Activated T-helper 1 cell treated with anti-CD3 and anti-CD28 coated beads, Interleukin-2, amount 50 U/mL, for 16 hours (primary cell): Measurements from ENCODE around the gene TBX5.

Experiments
- DNase-seq, 2 donors: peaks; one replicate each; pipeline ENCODE4 v3.0.0-alpha.2; 2020; ENCODE audit warnings: low read depth in 1 of 2, low spot score in 1 of 2

TBX5 gene

DNA sequence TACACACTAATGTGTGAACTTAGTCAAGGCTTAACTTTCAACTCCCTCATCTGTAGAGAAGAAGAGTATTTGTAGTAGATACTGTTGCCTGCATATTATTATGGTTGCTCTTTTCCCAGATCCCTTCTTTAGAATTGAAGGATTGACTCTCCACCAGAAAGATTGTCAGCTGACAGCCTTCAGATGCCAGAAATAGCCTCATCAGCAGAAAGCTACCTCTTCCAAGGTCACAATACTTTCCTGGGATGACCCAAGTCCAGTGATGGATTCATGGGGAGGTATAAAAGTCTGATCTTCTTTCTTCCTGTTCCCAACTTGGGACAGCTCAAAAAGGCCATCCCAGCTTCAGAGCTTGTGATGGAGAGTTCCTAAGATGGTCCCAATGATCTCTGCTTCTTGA, 78.2 kb downstream of the TBX5 start:
- no peak for DNase-seq

DNA sequence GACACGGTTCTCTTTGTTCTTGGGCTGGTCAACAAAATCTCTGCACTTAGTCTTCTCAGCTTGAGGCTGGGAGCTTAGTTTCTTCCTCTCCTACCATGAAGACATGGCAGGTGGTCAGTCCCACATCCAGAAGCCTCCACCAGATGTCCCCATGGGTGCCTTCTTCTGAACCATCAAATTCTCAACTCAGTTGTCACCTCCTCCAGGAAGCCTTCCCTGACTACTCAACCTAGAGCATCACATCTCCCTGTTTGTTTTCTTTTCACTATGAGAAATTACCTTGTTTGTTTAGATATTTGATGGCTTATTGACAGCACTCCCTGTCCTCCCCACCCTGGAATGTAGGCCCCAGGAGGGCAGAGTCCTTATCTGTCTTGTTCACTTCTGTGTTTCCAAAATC, 84.4 kb downstream of the TBX5 start:
- DNase-seq = no peak

DNA sequence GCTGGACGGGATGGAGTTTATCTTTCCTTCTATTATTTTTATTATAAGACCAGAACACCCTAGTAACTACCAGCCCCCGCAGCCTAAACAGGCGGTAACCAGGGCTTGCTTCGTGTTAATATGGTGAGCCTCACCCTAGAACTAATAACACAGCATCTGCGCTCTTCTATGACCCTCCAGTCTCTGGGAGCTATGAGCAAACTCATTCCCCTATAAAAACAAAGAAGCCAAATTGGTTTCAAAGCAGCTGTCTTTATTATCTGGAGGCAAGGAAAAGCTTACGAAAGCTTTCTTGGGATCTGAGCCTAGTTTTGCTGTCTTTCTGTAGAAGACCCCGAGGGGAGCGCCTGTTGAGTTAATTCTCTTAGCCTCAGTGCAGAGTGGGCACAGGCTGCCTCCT, 85.0 kb downstream of the TBX5 start:
- DNase-seq = no peak

DNA sequence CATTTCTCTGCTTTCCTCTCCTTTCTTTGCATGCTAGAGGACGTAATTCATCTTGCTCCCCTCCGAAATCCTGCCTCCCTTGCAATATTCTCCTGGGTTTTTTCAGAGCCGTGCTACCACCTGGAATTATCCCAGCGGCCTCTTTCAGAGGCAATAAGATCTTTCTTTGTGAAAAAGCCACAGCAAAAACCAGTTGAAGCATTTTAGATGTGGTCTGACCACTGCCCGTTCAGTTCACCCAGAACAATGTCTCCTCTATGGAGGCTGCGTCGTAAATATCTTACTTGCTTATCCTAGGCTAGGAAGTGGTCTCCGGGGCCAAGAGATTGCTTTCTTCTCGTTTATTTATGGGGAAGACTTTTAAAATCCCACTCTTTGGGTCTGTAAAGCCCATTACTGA, 85.8 kb downstream of the TBX5 start:
- DNase-seq = no peak

DNA sequence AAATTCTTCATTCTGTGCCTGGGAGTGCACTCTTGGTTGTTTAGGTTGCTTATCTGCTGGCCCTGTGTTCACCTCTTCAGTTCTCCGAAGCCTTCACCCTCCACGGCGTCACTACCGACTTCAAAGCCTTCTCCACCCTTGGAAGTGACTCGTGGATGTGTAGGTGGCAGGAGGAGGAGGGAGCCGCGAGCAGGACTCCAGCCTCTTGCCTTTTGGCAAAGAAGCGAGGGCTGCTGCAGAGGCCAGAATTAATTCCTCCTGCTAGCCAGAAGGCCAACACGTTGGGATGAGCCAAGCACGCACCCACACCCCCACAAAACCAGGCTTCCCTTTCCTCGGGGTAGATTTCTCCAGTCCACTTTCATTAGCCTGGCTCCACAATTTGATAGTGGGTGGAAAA, 86.5 kb downstream of the TBX5 start:
- no peak for DNase-seq

DNA sequence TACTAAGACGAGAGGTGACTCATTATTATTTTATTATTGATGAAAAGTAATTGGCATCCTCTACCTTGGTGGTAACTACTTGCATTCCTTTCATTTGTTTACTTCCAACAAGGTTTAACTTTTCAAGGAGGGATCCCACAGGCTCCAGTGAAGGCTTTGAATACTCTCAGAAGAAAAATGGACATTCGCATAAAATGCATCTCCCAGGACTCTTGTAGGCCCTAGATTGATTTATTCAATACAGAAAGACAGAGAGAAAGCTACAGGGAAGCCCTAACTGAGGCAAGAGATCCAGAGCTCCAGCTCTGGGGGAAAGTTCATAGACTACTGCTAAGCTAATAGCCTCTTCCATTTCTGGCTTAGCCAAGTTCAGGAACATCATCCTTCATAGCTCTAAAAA, 87.0 kb downstream of the TBX5 start:
- no peak for DNase-seq

DNA sequence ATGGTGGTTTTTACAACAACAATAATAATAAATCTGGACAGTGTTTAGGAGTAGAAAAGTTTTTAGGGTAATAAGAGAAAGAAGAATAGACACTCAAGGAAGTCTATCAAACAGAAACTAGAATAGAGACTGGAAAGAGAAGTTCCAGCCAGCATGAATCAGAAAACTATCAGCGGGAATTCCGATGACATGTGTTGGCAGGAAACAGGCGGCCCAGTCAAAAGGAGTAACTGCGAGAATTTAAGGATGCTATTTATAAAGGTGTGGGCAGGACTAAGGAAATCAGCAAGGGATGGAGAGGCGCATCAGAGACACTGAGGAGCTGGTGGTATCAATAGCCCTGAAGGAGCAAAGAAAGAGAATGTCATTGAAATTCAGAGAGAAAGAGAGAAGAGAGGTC, 89.9 kb downstream of the TBX5 start:
- no peak for DNase-seq

DNA sequence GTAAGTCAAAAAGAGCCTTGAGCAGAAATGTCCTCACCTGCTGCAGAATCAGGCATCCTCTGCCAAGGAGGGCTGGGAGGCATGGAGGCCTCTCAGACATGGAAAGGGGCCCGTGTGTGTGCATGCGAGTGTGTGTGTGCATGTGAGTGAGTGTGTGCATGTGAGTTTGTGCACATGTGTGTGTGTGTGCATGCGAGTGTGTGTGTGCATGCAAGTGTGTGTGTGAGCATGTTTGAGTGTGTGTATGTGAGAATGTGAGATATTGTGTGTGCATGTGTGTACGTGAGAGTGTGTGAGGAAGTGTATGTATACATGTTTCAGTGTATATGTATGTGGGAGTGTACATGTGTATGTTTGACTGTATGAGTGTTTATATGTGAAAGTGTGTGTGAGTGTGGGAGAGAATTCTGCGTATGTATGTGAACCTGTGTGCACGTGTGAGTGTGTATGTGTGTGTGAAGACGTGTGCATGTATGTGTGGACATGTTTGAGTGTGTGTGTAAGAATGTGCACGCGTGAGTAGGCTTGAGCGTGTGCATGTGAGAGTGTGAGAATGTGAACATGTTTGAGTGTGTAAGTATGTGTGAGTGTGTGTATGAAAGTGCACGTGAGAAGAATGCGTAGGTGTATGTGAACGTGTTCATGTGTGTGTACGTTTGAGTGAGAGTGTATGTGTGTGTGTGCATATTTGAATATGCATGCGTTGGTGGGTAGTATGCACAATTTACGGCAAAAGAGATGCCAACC, 90.8 kb downstream of the TBX5 start:
- DNase-seq = no peak

DNA sequence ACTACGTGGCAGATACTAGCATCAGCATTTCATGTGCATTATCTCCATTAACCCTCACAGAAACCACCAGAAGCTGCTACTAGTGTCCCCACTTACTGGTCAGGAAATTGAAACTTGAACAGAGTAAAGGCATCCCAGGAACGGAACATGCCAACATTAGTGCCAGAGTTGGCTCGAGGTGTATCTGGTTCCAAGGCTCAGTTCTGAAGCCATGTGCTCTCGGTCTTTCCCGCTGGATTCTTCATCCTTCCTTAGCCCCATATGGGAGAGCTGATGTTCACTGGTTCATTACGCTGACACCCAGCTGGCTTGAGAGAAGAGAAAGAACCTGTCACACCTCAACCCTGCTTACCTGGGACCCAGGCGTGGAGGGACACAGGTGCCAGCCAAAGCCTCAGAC, 91.5 kb downstream of the TBX5 start:
- no peak for DNase-seq

DNA sequence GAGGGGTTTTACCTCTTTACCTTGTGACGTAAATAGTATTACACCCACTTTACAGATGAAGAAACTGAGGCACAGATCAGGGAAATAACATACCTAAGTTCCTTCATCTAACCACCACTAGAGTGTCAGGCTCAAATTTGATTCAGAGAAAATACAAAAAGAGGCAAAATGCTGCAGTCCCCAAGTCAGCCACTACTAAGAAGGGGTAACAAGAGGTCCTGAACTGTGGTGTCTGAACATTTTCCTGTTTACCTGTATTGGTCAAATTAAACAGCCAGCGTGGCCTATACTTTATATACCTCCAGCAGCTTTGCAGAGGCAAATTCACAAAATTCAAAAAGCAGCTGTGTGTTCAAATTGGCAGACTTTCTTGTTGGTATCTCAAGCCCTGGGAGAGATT, 92.0 kb downstream of the TBX5 start:
- DNase-seq = no peak

DNA sequence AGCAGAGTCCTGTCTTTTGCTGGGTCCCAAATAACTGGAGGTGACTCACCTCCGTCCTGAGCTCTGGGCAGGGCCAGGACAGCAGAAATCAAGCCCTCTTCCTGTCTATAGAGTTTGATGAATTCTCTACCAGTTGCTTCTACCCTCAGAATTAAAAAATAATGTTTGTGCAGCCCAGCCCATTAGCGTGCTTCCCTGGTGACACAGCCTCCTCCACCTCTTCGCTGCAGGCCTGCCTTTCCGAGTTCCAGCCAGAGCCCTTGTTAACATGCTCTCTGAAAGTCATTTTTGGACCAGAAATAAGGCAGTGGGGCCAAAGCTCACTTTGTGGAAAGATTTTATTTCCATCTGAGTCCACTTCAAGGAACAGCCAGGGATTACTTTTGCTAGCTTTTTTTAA, 94.0 kb downstream of the TBX5 start:
- DNase-seq = no peak

DNA sequence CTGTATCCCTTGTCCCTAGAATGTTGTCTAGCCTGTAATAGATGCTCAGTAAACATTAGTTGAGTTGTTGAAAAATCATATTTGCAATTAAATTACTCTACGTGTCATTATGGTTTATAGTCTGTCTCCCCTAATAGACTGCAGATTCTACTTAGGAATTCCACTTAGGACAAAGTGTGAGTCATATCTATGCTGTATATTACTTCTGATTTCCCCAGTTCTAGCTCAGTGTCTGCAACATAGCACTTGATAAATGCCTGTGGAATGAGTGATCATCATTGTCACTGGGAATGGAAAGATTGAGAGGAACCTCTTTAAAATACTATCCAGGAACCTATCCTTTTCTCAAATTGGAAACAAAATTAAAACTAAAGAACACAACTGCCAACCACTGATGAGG, 99.3 kb downstream of the TBX5 start:
- DNase-seq = no peak

DNA sequence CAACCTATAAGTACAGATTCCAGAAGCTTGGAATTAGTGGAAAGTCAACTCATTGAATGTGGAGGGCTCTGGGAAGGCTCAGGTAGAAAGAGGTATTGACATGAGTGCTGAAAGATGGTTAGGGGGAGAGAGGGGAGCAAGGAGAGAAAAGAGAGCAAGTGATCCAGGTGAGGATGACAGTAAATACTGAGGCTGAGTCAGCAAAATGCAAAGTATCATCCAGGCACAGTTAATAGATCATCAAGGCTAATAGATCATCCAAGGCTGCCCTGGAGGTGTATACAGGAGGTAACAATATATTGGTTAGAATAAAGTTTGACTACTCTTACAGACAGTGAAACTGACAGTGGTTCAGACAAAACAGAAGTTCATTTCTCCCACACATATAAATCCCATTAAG, 100.5 kb downstream of the TBX5 start:
- DNase-seq = no peak
